Left ventricle myocardium superior (tissue), 1 donor: ENCODE measurements around the gene OR6M1. TPM values are rescaled to one million over a fixed set of nuclear protein-coding genes. Genes with fewer than 3 reads are reported as not detected.

Experiments used
- ATAC-seq: fragments of 200-7000 bp; cut with Tn5 transposase; one replicate; pipeline ENCODE4 v1.9.1; 2020; ENCODE audit warnings: mild to moderate bottlenecking, moderate library complexity
- DNase-seq: peaks from one replicate; pipeline ENCODE4 v3.0.0-alpha.2; 2020
- intact Hi-C: fragments of 100-400 bp; cut with micrococcal nuclease; formaldehyde crosslinking; loops from one replicate; pipeline ENCODE4 v1.11.0; 2022
- total RNA-seq: library from RNA; stranded (reverse); fragmentation: NEBNext Ultra II Directional; extraction: Animal tissue kit (Norgen Biotek cat#: 25700); gene quantifications from one replicate; pipeline ENCODE4 v1.2.1, GENCODE V29; 2021
- donor health status: DM: no; HTN: yes; CAD: no; lungs with severe emphysema.

Gene OR6M1
- total RNA-seq, 1 donor from 2014 or later: not detected

DNA sequence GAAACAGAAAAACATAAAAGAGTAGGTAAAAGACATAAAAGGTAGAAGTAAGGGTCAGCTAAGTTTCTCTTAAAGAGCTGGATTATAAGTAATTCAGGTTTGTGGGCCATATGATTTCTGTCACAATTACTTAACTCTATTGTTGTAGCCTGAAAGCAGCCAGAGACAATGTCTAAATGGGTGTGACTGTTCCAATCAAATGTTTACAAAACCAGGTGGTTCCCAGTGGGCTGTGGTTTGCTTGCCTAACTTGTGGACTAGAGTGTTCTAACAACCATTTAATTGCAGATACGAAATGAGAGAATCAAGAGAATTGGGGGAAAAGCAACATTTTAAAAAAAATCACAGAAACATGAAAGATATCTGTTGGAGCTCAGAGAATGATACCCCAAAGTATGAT, 22.6 kb downstream of the OR6M1 start:
- intact Hi-C loops: no loop called here
- DNase-seq (no peak), ATAC-seq (no peak)

DNA sequence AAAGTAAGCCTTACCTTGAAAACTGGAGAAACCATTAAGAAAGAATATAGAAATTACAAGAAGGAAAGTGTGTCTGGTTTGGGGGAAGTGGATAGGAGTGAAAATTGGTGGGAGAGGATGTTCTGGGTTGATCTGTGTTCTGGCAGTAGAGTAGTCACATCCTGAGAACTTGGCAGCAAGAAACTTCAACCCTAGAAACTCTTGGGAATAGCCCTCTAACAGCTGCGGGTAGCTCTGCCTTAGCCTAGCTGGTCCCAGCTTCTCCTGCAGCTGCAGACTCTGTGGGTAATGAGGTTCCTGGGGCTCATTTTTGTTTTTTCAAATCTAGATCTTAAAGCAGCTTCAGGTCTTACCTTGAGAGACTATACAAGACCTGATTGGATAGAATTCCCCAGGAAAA, 27.6 kb downstream of the OR6M1 start:
- intact Hi-C loops: no loop called here
- ATAC-seq (no peak), DNase-seq (no peak)

DNA sequence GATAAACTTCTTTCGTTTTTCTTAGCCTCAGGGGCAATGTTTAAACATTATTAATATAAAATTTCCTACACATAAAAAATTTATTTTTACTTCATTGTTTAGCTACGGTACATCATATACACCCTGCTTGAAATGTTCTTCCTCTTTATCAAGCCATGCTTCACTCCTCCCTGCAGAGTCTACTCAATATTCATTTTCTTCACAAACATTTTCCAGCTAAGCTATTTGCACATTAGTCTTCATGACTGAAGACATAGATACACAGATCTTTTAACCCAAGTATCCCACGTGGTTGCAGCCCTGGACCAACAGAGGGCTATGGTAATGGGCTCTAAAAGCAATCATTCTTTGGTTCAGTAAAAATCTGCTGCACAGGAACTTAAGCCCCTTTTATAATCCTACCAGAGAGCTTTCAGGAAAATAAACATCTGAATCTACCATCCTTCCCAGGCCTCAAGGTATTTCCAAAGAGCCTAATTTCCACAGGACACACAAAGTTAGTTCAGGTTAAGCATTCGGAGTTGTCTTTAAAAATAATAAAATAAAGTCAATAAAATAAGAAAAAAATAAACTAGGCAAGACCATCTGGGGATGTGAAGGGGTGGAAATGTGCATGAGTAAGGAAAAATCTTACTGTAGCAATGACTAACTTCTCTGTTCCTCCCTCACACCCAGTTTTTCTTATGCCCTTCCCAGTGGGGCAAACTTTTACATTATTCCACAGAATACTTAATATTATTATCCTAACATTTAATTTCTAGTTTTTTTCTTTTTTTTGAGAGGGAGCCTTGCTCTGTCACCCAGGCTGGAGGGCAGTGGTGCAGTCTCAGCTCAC, 30.2 kb downstream of the OR6M1 start:
- ATAC-seq: no peak
- intact Hi-C loops: no loop called here

DNA sequence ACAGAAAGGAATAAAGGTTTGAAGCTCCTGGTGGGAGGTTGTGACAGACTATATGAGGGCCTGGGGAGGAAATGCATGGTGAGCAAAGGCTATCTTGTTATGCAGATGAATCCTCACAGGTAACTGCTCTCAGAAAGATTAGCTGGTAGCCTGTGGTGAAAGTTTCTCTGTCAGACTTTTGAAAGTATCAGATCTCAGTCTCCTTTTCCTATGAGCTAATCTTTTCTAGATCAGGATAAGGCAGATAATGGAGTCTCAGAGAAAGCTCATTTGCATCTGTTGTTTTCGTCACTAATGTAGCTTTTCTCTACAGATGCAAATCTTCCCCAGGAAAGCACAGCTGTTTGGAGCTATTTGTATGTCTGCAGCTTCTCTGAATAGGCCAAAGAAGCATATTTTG, 30.9 kb downstream of the OR6M1 start:
- DNase-seq: no peak
- intact Hi-C loops: no loop called here
- no peak for ATAC-seq

More for the DNA sequence above, 30.2 kb downstream of the OR6M1 start:
- no peak for DNase-seq

DNA sequence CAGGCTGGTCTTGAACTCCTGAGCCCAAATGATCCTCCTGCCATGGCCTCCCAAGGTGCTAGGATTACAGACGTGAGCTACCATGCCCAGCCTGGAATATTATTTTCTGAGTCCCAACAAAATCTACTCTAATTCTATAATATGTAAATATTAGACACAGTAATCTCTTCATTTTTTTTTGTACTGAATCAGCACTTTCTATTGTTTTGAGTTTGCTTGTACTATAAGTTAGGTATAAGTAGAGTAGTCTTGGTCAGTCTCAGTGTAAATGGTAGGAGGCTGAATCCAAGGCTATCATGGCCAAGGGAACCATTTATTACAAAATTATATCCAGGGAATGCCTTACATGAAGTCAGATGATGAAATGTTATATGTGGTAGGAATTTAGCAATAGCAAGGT, 32.2 kb downstream of the OR6M1 start:
- DNase-seq: no peak
- intact Hi-C loops: no loop called here
- ATAC-seq: no peak

DNA sequence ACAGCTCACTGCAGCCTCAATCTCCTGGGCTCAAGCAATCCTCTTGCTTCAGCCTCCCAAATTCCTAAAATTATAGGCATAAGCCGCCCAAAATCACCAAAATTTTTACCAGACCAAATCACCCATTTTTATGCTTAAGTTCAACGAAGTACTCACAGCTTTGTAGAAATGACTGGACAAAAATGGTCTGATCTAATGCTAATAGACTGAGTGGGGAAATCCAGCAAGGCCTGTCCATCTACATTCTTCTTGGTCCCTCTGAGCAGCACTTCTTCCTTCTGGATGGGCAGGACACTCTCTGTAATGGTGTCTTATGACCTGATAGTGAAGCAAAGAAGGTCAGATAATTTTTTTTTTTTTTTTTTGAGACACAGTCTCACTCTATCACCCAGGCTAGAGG, 33.1 kb downstream of the OR6M1 start:
- intact Hi-C loops: no loop called here
- no peak for ATAC-seq
- DNase-seq: no peak

DNA sequence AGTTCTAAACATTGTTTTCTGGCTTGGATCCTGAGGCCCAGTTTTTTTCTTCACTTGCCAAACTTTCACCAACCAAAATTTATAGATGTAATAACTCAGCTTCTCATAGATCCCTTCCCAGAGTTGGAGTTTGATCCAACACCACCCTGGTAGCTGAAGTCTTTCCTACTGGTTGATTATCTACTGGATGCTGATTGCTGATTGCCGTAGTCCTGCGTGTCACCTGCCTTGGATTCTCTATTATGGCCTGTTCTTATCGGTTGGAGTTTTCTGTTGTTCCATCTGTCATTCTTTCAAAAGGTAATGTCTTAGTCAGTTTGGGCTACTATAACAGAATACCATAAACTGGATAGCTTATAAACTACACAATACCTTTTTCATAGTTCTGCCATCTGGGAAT, 34.5 kb downstream of the OR6M1 start:
- intact Hi-C loops: no loop called here
- DNase-seq (no peak), ATAC-seq (no peak)

DNA sequence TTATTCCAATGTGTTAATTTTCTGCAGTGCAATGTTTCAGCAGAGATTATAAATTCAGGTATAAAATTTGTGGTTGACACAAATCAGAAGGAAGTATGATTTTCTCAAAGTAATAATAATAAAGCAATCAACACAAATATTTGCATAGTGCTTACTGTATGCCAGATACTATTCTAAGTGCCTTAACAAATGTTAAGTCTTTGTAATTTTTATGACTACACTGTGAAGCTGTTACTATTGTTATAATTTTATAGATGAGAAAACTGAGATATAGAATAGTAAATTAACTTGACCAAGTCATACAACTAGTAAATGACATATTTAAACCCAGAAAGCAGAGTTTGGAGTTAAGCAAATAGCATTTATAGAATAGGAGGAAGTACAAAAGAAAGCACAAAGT, 35.4 kb downstream of the OR6M1 start:
- DNase-seq (no peak), ATAC-seq (no peak)
- intact Hi-C loops: no loop called here

DNA sequence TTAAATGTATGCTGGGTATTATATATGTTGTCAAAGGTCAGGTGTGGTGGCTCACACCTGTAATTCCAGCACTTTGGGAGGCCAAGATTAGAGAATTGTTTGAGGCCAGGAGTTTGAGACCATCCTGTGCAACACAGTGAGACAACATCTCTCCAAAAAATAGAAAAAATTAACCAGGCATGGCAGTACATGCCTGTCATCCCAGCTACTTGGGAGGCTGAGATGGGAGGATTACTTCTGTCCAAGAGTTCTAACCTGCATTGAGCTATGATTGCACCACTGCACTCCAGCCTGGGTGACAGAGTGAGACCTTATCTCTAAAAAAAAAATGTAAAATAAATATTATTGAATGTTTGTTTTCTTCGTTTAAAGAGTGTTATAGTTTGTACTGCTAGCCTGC, 40.5 kb downstream of the OR6M1 start:
- DNase-seq (no peak), ATAC-seq (no peak)
- intact Hi-C loops: no loop called here

DNA sequence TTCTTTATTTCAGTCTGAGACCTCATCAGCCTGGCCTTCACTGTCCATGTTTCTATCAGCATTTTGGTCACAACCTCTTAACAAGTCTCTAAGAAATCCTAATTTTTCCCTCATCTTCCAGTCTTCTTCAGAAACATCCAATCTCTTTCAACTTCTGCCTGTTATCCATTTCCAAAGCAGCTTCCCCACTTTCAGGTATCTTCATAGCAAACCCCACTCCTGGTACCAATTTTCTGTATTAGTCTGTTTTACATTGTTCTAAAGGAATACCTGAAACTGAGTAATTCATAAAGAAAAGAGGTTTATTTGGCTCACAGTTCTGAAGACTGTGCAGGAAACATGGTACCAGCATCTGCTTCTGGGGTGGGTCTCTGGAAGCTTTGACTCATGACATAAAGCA, 43.7 kb downstream of the OR6M1 start:
- intact Hi-C loops: no loop called here
- ATAC-seq (no peak), DNase-seq (no peak)

DNA sequence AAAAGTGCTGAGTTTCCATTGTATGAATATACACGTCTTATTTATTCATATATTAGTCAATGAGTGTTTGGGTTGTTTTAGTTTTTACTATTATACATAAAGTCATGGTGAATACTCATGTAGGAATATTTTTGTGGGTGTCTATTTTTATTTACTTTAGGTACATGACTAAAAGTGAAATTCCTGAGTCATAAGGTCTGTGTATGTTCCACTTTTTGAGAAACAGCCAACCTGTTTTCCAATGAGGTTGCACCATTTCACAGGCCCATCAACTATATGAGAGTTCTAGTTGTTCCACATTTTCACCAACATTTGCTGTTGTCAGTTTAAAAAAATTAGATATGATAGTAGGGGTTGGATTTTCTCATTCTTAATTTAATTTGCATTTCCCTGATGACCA, 45.3 kb downstream of the OR6M1 start:
- intact Hi-C loops: no loop called here

DNA sequence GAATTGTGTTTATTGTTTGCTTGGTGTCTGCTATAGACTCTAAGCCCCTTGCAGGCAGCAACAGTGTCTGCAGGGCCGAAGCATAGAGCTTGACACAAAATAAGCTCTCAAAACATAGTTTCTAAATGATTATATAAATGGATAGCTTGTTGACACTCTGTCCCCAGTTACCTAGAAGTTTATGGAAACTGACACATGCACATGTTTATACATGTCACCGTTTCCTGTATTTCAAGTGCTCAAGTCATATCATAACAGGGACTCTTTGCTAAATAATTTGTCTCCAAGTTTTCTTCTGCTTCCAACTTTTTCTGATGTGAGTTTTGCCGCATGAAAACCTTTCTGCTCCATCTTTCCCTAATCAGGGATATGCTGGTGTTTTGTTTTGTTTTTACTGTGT, 48.2 kb downstream of the OR6M1 start:
- intact Hi-C loops: no loop called here
- ATAC-seq (no peak), DNase-seq (no peak)

More for the DNA sequence above, 45.3 kb downstream of the OR6M1 start:
- ATAC-seq: no peak
- no peak for DNase-seq

DNA sequence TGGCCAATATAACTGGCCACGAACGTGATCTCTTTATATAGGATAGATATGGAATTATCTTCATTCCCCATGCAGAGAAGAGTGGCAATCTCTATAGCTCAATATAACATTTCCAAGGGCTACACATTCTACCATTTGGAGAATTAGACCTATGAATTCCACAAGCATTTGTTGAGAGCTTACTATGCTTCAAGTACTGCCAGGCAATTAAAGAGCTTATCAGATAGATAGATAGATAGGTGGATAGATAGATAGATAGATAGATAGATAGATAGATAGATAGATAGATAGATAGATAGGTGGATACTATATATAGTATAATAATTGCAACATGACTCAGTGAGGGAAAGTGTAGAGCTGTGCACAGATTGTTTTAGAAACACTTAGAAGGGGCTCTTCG, 50.3 kb downstream of the OR6M1 start:
- ATAC-seq (no peak), DNase-seq (no peak)
- intact Hi-C loops: no loop called here

Other genes with a start within 250 kb of the OR6M1 start
- 1.7 TPM for gene SCN3B, start 151.7 kb downstream of the OR6M1 start, total RNA-seq
- 4.1 TPM for gene ZNF202, start 64.7 kb downstream of the OR6M1 start, total RNA-seq
- not detected for gene OR6X1, start 51.8 kb downstream of the OR6M1 start, total RNA-seq
- not detected for gene TMEM225, start 79.3 kb upstream of the OR6M1 start, total RNA-seq
- not detected for gene OR8D4, start 95.8 kb upstream of the OR6M1 start, total RNA-seq
- gene OR4D5, start 133.3 kb upstream of the OR6M1 start, total RNA-seq: not detected
- not detected for gene OR6T1, start 137.5 kb upstream of the OR6M1 start, total RNA-seq
- not detected for gene OR10S1, start 171.4 kb upstream of the OR6M1 start, total RNA-seq
- gene OR10G6, start 188.8 kb upstream of the OR6M1 start, total RNA-seq: not detected
- gene OR10G4, start 206.6 kb upstream of the OR6M1 start, total RNA-seq: not detected
- gene OR10G9, start 216.7 kb upstream of the OR6M1 start, total RNA-seq: not detected
- not detected for gene OR10G8, start 220.4 kb upstream of the OR6M1 start, total RNA-seq
- not detected for gene OR10G7, start 235.0 kb upstream of the OR6M1 start, total RNA-seq